SU-DHL-6 (cell line): Measurements from ENCODE around the gene ADCY5.

Experiments used
- EZH2phosphoT487 ChIP-seq: fragments of 200-600 bp; sonication (generic), shearing (Covaris generic); conservative IDR thresholded peaks from 2 replicates; pipeline ENCODE4 v1.6.1; 2018; ENCODE audit warnings: mild to moderate bottlenecking, antibody characterized with exemption, low read length, moderate library complexity, mixed read lengths
- TF ChIP-seq, protein P1 (sequence below): fragments of 200-600 bp; sonication (generic); IDR thresholded peaks from one replicate; pipeline ENCODE4 v1.5.1; 2017; ENCODE audit warnings: antibody characterized with exemption, mild to moderate bottlenecking, low read length, moderate library complexity; ENCODE audit not compliant: insufficient read depth, poor library complexity, severe bottlenecking

DNA sequence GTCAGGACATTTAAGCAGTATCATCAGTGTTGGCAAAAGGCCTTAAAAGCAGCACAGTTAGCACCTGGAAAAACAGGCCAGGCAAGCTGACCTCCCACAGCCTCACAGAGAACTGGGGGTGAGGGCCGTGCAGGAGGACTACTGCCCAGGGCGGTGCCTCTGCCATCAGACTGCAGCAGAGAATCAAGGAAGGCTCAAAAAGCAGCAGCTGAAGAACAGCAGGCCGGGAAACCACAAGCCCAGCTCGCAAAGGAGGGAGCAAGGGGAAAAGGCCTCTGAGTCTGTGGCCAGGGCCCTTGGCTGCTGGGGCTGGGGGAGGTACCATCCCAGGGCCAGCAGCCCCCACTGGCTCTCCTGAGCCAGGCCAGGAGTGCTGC lies 163.0 kb downstream of the ADCY5 start:
- TF ChIP-seq, protein P1, sequence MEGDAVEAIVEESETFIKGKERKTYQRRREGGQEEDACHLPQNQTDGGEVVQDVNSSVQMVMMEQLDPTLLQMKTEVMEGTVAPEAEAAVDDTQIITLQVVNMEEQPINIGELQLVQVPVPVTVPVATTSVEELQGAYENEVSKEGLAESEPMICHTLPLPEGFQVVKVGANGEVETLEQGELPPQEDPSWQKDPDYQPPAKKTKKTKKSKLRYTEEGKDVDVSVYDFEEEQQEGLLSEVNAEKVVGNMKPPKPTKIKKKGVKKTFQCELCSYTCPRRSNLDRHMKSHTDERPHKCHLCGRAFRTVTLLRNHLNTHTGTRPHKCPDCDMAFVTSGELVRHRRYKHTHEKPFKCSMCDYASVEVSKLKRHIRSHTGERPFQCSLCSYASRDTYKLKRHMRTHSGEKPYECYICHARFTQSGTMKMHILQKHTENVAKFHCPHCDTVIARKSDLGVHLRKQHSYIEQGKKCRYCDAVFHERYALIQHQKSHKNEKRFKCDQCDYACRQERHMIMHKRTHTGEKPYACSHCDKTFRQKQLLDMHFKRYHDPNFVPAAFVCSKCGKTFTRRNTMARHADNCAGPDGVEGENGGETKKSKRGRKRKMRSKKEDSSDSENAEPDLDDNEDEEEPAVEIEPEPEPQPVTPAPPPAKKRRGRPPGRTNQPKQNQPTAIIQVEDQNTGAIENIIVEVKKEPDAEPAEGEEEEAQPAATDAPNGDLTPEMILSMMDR: no peak
- TF ChIP-seq EZH2phosphoT487: no peak
